Ovary (tissue), 3 donors: ENCODE results near the gene MYLIP.

Experiments used
- POLR2A ChIP-seq: fragments of 450-650 bp; IDR thresholded peaks from one replicate; pipeline ENCODE4 v1.6.1; 2017; ENCODE audit warnings: antibody characterized with exemption, mild to moderate bottlenecking, moderate library complexity
- TF ChIP-seq, protein P1 (sequence below), 3 donors: fragments of 450-650 bp in 2 of 3; fragments of 200-600 bp in 1 of 3; IDR thresholded peaks; one replicate each; pipeline versions ENCODE4 v1.5.1 to v1.8.0; 2016 to 2022; ENCODE audit warnings: antibody characterized with exemption in 3 of 3, mild to moderate bottlenecking in 1 of 3
- donor health status: DM: no; HTN: no; CAD: no.

DNA sequence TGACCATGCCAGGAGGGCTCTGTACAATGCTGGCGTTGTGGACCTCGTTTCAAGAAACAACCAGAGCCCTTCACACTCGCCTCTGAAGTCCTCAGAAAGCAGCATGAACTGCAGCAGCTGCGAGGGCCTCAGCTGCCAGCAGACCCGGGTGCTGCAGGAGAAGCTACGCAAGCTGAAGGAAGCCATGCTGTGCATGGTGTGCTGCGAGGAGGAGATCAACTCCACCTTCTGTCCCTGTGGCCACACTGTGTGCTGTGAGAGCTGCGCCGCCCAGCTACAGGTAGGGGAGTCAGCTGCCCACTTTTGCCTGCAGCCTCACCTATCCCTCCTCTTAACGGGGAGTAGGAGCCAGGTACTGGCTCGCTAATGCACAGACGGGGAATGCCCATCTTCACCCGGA lies 16.2 kb downstream of the MYLIP start:
- TF ChIP-seq, protein P1, sequence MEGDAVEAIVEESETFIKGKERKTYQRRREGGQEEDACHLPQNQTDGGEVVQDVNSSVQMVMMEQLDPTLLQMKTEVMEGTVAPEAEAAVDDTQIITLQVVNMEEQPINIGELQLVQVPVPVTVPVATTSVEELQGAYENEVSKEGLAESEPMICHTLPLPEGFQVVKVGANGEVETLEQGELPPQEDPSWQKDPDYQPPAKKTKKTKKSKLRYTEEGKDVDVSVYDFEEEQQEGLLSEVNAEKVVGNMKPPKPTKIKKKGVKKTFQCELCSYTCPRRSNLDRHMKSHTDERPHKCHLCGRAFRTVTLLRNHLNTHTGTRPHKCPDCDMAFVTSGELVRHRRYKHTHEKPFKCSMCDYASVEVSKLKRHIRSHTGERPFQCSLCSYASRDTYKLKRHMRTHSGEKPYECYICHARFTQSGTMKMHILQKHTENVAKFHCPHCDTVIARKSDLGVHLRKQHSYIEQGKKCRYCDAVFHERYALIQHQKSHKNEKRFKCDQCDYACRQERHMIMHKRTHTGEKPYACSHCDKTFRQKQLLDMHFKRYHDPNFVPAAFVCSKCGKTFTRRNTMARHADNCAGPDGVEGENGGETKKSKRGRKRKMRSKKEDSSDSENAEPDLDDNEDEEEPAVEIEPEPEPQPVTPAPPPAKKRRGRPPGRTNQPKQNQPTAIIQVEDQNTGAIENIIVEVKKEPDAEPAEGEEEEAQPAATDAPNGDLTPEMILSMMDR (IDR thresholded peaks at IDR 0.05) = no peak
- no peak for TF ChIP-seq POLR2A
